ENCODE results near the gene PRR15L. TPM values are rescaled to one million over a fixed set of nuclear protein-coding genes. Genes with fewer than 3 reads are reported as not detected.

PRR15L gene
- total RNA-seq, 1 experiment from 2014 or later = 0.18 TPM

- CTCF ChIA-PET = interaction anchor here (0.7 to 1.5 kb wide), 2 partner anchors 15 to 61 kb away, joined by 3 to 6 read pairs; partner anchors contain the start of gene CDK5RAP3
- POLR2A ChIA-PET = interaction anchor here (0.6 to 1.1 kb wide), 2 partner anchors 14 to 651 kb away, joined by 3 to 14 read pairs; no protein-coding TSS in a partner anchor
- no peaks in the 10 kb centered on the region for H3K36me3 ChIP-seq (ENCODE audit: control insufficient read depth, insufficient read depth, low read length)
- peaks cover 16% of the 10 kb centered on the region for H3K4me1 ChIP-seq (ENCODE audit: control insufficient read depth, insufficient read depth, low read length)
- no peak overlapping the region for H3K4me3 ChIP-seq (ENCODE audit: low read depth in 2 of 2, low read length in 2 of 2)
- no peaks in the 10 kb centered on the region for H3K9me3 ChIP-seq (ENCODE audit: control insufficient read depth, insufficient read depth, low read depth, low read length)
- BruUV-seq (replicated peaks) = no TSS peak
- DNase-seq (ENCODE audit: low read depth, low spot score) (no peak), ATAC-seq (no peak)
- intact Hi-C loops (cut with micrococcal nuclease; ENCODE audit: unreplicated experiment) = no loop called here
- TF ChIP-seq SIN3A (IDR thresholded peaks at IDR 0.05; ENCODE audit: borderline replicate concordance, insufficient read depth, low read depth, low read length) (no peak), REST (IDR thresholded peaks at IDR 0.05; ENCODE audit: insufficient read depth in 1 of 2, low read depth in 2 of 2, low read length in 1 of 2) (no peak), CTCF (IDR thresholded peaks at IDR 0.05) (no peak), POLR2AphosphoS5 (IDR thresholded peaks at IDR 0.05; ENCODE audit: low read depth, low read length) (no peak), TCF7L2 (IDR thresholded peaks at IDR 0.05; ENCODE audit: low read depth, low read length) (no peak)
- in situ Hi-C loops (cut with HindIII; ENCODE audit: low pct_unique_long_range_greater_than_20kb, low sequenced_read_pairs) = no loop called here
- no peak overlapping the region for H3K27ac ChIP-seq (ENCODE audit: low read length)
- no peaks in the 10 kb centered on the region for H3K27me3 ChIP-seq (ENCODE audit: control insufficient read depth, insufficient read depth, low read length)
These were observed 1.9 kb downstream of the PRR15L start for GRCh38 chr17:47955497-47956461.

GRCh38 chr17:47953909-47954308, 3.8 kb downstream of the PRR15L start:
- ChIA-PET CTCF (interaction anchor here (0.6 to 2.8 kb wide), 2 partner anchors 17 to 50 kb away, joined by 4 to 9 read pairs; partner anchors contain the start of gene CDK5RAP3), POLR2A (interaction anchor here (0.9 kb wide), 1 partner anchor 17 kb away, joined by 10 read pairs; the partner anchor contains the start of gene CDK5RAP3)
- peaks cover 23% of the 10 kb centered on the region for H3K4me1 ChIP-seq (ENCODE audit: control insufficient read depth, insufficient read depth, low read length)
- no peaks in the 10 kb centered on the region for H3K36me3 ChIP-seq (ENCODE audit: control insufficient read depth, insufficient read depth, low read length)
- no TSS peak for BruUV-seq (replicated peaks)
- no peak overlapping the region for H3K27ac ChIP-seq (ENCODE audit: low read length)
- no peak overlapping the region for H3K4me3 ChIP-seq (ENCODE audit: low read depth in 2 of 2, low read length in 2 of 2)
- no peaks in the 10 kb centered on the region for H3K9me3 ChIP-seq (ENCODE audit: control insufficient read depth, insufficient read depth, low read depth, low read length)
- ATAC-seq = no peak
- DNase-seq (ENCODE audit: low read depth, low spot score) = no peak
- in situ Hi-C loops (cut with HindIII; ENCODE audit: low pct_unique_long_range_greater_than_20kb, low sequenced_read_pairs) (no loop called here), intact Hi-C loops (cut with micrococcal nuclease; ENCODE audit: unreplicated experiment) (no loop called here)
- no peak for TF ChIP-seq REST (IDR thresholded peaks at IDR 0.05; ENCODE audit: insufficient read depth in 1 of 2, low read depth in 2 of 2, low read length in 1 of 2)
- H3K27me3 ChIP-seq (ENCODE audit: control insufficient read depth, insufficient read depth, low read length) = no peaks in the 10 kb centered on the region

Measured in Panc1 (cell line).